Neural crest cell (in vitro differentiated cells): Measurements from ENCODE around the gene TMPRSS6. TPM values are rescaled to one million over a fixed set of nuclear protein-coding genes. Genes with fewer than 3 reads are reported as not detected.

ENCODE experiments used
- DNase-seq: peaks from one replicate; pipeline ENCODE4 v3.0.0; 2021; ENCODE audit warnings: low read depth, mixed read lengths, low spot score
- H3K27ac Mint-ChIP-seq: one replicate; pipeline ENCODE4 v1.8.0; 2021; ENCODE audit warnings: mild to moderate bottlenecking, mixed read lengths; ENCODE audit not compliant: unreplicated experiment
- H3K27me3 Mint-ChIP-seq: 2 replicates; pipeline ENCODE4 v1.8.0; 2021; ENCODE audit warnings: low read depth, mild to moderate bottlenecking, mixed read lengths
- H3K36me3 Mint-ChIP-seq: 2 replicates; pipeline ENCODE4 v1.8.0; 2021; ENCODE audit warnings: low read depth, mild to moderate bottlenecking, mixed read lengths
- H3K4me1 Mint-ChIP-seq: 2 replicates; pipeline ENCODE4 v1.8.0; 2021; ENCODE audit warnings: mixed read lengths
- H3K4me3 Mint-ChIP-seq: one replicate; pipeline ENCODE4 v1.8.0; 2021; ENCODE audit warnings: mild to moderate bottlenecking, mixed read lengths
- H3K9me3 Mint-ChIP-seq: 2 replicates; pipeline ENCODE4 v1.8.0; 2021; ENCODE audit warnings: mixed read lengths
- CTCF ChIP-seq: fragments of 200-600 bp; sonication (generic); conservative IDR thresholded peaks from 2 replicates; pipeline ENCODE4 v1.5.0; 2021; ENCODE audit warnings: antibody characterized with exemption, mild to moderate bottlenecking
- total RNA-seq: library from RNA; stranded (reverse); gene quantifications from 2 replicates; pipeline ENCODE4 v1.2.1, GENCODE V29; 2021

Gene TMPRSS6
- total RNA-seq, 1 donor from 2014 or later, result not detected

GRCh38 chr22:37046589-37046988 lies 62.9 kb downstream of the TMPRSS6 start:
- DNase-seq, result no peak
- no peak overlapping the region for H3K27ac Mint-ChIP-seq
- H3K36me3 Mint-ChIP-seq, result no peaks in the 10 kb centered on the region
- peaks cover 2% of the 10 kb centered on the region for H3K4me1 Mint-ChIP-seq
- H3K27me3 Mint-ChIP-seq, result no peaks in the 10 kb centered on the region
- no peak for TF ChIP-seq CTCF
- peak overlapping the region; percentile 15 for H3K4me3 Mint-ChIP-seq
- H3K9me3 Mint-ChIP-seq, result no peaks in the 10 kb centered on the region

- Mint-ChIP-seq H3K9me3 (no peaks in the 10 kb centered on the region), H3K27ac (no peak overlapping the region), H3K4me3 (peak overlapping the region; percentile 62), H3K36me3 (no peaks in the 10 kb centered on the region), H3K4me1 (peaks cover 6% of the 10 kb centered on the region), H3K27me3 (no peaks in the 10 kb centered on the region)
- DNase-seq, result no peak
- TF ChIP-seq CTCF, result peak; percentile 60
These were observed 63.6 kb downstream of the TMPRSS6 start for GRCh38 chr22:37045958-37046357.

GRCh38 chr22:37044634-37045625 lies 64.6 kb downstream of the TMPRSS6 start:
- Mint-ChIP-seq H3K9me3 (no peaks in the 10 kb centered on the region), H3K4me1 (peaks cover 13% of the 10 kb centered on the region), H3K4me3 (no peak overlapping the region), H3K27me3 (no peaks in the 10 kb centered on the region), H3K36me3 (no peaks in the 10 kb centered on the region), H3K27ac (no peak overlapping the region)
- no peak for TF ChIP-seq CTCF
- DNase-seq, result no peak

GRCh38 chr22:37043828-37044538 lies 65.5 kb downstream of the TMPRSS6 start:
- peak; percentile 39 for DNase-seq
- Mint-ChIP-seq H3K4me3 (no peak overlapping the region), H3K4me1 (peaks cover 20% of the 10 kb centered on the region), H3K27ac (no peak overlapping the region), H3K36me3 (no peaks in the 10 kb centered on the region), H3K27me3 (no peaks in the 10 kb centered on the region), H3K9me3 (no peaks in the 10 kb centered on the region)
- TF ChIP-seq CTCF, result peak; percentile 70

- Mint-ChIP-seq H3K9me3 (no peaks in the 10 kb centered on the region), H3K27me3 (no peaks in the 10 kb centered on the region), H3K4me1 (peaks cover 20% of the 10 kb centered on the region), H3K27ac (no peak overlapping the region), H3K4me3 (no peak overlapping the region), H3K36me3 (no peaks in the 10 kb centered on the region)
- DNase-seq, result no peak
- no peak for TF ChIP-seq CTCF
These were observed 66.2 kb downstream of the TMPRSS6 start for GRCh38 chr22:37043209-37043827.
